Osteoblast (primary cell): ENCODE measurements around the gene PUDP. TPM values are rescaled to one million over a fixed set of nuclear protein-coding genes. Genes with fewer than 3 reads are reported as not detected.

Experiments used
- DNase-seq: peaks from one replicate; pipeline ENCODE4 v3.0.0; 2011; ENCODE audit warnings: low spot score, mixed read lengths; ENCODE audit not compliant: insufficient read length; ENCODE audit errors: missing footprints
- H2AFZ ChIP-seq: 2 replicates; pipeline ENCODE4 v1.6.0; 2011; ENCODE audit warnings: mild to moderate bottlenecking, low read length
- H3K27ac ChIP-seq: 2 replicates; pipeline ENCODE4 v1.5.1; 2011; ENCODE audit warnings: mild to moderate bottlenecking, low read depth, low read length, moderate library complexity
- H3K27me3 ChIP-seq: 2 replicates; pipeline ENCODE4 v1.6.0; 2012; ENCODE audit warnings: mild to moderate bottlenecking, control low read depth, inconsistent platforms, low read length, moderate library complexity; ENCODE audit not compliant: insufficient read depth
- H3K36me3 ChIP-seq: 2 replicates; pipeline ENCODE4 v1.5.1; 2011; ENCODE audit warnings: mild to moderate bottlenecking, low read length, control low read depth, moderate library complexity; ENCODE audit not compliant: insufficient read depth
- H3K4me1 ChIP-seq: 2 replicates; pipeline ENCODE4 v1.5.1; 2011; ENCODE audit warnings: mild to moderate bottlenecking, low read length, control low read depth, moderate library complexity; ENCODE audit not compliant: insufficient read depth
- H3K4me2 ChIP-seq: 2 replicates; pipeline ENCODE4 v1.6.0; 2011; ENCODE audit warnings: mild to moderate bottlenecking, low read length; ENCODE audit not compliant: insufficient read depth
- H3K4me3 ChIP-seq: fragments of 200-600 bp; sonication (generic); 3 replicates; pipeline ENCODE4 v1.5.1; 2012; ENCODE audit warnings: mild to moderate bottlenecking, low read length, inconsistent platforms; ENCODE audit not compliant: insufficient read depth
- H3K79me2 ChIP-seq: 2 replicates; pipeline ENCODE4 v1.6.0; 2012; ENCODE audit warnings: mild to moderate bottlenecking, low read length, control low read depth, inconsistent platforms; ENCODE audit not compliant: insufficient read depth
- H3K9me3 ChIP-seq: 2 replicates; pipeline ENCODE4 v1.5.1; 2011; ENCODE audit warnings: low read depth, low read length, control low read depth
- H4K20me1 ChIP-seq: 2 replicates; pipeline ENCODE4 v1.6.0; 2012; ENCODE audit warnings: mild to moderate bottlenecking, low read length, control low read depth; ENCODE audit not compliant: insufficient read depth
- total RNA-seq: library from RNA; depleted of rRNA; stranded (reverse); fragments of >200 nt; gene quantifications from 2 replicates; pipeline ENCODE4 v1.2.3, GENCODE V29; 2012
- TF ChIP-seq, protein P1 (sequence below): IDR thresholded peaks from 2 replicates; pipeline ENCODE4 v1.5.1; 2011; ENCODE audit warnings: mild to moderate bottlenecking, low read depth, low read length, moderate library complexity; ENCODE audit errors: extremely low read depth

Gene PUDP
- 6.5 and 9.4 TPM in 2 replicates for total RNA-seq

DNA sequence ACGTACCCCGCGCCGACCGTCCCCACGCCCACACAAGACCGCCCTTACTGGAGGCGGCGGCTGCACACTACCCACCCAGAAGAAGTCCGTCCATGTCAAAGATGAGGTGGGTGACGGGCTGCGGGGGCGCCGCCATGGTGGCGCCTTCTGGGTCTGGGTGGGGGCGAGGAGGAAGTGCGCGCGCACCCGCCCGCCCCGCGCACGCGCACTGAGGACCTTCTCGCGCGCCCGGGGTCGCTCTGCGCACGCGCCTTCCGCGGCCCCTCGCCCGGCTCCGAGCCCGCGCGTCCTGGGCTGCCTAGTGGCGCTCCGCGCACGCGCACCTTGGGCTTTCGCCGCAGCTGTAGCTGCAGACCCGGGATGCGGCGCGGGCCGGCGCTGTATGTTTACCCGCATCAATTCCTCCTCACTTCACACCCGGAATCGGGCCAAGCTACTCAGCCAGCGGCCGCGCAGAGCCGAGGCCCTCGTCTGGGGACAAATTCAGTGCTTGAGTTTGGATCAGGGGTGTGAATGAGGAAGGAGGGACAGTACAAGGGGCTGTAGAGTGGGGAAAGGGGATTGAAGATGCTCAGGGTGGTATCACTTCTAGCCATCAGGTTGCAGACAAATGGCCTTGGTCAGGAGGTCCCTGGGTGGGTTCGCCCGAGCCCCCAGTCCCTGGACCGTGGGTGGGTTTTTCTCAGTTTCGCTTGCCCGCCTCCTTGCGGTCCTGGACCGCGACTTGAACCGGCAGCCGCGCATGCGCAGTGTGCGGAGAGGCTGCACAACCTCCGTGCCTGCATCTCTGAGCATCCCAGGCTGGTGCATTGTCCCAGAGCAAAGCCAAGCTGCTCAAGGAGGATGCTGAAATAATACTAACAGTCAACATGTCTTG lies at the start of gene PUDP:
TSS of gene PUDP (minus strand) at position 176 of the 877 bp plus-strand sequence. CDS start at position 136, 40 bp downstream.
- no peaks in the 10 kb centered on the region for H3K36me3 ChIP-seq
- peak; percentile 98 for DNase-seq
- H3K9me3 ChIP-seq, result no peaks in the 10 kb centered on the region
- peak within 1 kb of the TSS; percentile 90 for H3K4me2 ChIP-seq
- H3K27me3 ChIP-seq, result no peaks in the 10 kb centered on the region
- peaks cover 3% of the 10 kb centered on the region for H3K4me1 ChIP-seq
- TF ChIP-seq, protein P1, sequence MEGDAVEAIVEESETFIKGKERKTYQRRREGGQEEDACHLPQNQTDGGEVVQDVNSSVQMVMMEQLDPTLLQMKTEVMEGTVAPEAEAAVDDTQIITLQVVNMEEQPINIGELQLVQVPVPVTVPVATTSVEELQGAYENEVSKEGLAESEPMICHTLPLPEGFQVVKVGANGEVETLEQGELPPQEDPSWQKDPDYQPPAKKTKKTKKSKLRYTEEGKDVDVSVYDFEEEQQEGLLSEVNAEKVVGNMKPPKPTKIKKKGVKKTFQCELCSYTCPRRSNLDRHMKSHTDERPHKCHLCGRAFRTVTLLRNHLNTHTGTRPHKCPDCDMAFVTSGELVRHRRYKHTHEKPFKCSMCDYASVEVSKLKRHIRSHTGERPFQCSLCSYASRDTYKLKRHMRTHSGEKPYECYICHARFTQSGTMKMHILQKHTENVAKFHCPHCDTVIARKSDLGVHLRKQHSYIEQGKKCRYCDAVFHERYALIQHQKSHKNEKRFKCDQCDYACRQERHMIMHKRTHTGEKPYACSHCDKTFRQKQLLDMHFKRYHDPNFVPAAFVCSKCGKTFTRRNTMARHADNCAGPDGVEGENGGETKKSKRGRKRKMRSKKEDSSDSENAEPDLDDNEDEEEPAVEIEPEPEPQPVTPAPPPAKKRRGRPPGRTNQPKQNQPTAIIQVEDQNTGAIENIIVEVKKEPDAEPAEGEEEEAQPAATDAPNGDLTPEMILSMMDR, result peak; percentile 14
- H3K4me3 ChIP-seq, result peak within 1 kb of the TSS; percentile 85
- peaks cover 27% of the 10 kb centered on the region for H3K79me2 ChIP-seq
- peak within 1 kb of the TSS; percentile 46 for H3K27ac ChIP-seq
- peaks cover 6% of the 10 kb centered on the region for H4K20me1 ChIP-seq
- peak within 1 kb of the TSS; percentile 98 for H2AFZ ChIP-seq

DNA sequence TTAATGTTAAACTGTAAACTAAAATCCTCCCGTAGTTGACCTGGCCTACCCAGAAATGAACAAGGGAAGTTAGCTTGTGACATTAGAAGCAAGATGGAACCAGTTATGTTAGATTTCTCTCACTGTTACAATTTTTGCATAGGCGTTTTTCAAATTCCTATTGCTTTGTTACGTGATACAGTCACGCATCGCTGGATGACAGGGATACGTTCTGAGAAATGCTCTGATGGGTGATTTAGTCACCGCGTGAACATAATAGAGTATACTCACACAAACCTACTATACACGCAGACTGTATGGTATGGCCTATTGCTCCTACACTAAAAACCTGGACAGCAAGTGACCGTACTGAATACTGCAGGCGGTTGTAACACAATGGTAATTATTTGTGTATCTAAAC lies 46.7 kb upstream of the PUDP start:
- Histone ChIP-seq H2AFZ (no peak overlapping the region), H4K20me1 (no peaks in the 10 kb centered on the region), H3K79me2 (no peaks in the 10 kb centered on the region), H3K4me2 (no peak overlapping the region), H3K4me1 (no peaks in the 10 kb centered on the region), H3K27ac (no peak overlapping the region), H3K9me3 (no peaks in the 10 kb centered on the region), H3K4me3 (no peak overlapping the region), H3K27me3 (no peaks in the 10 kb centered on the region), H3K36me3 (no peaks in the 10 kb centered on the region)
- TF ChIP-seq, protein P1, result no peak
- no peak for DNase-seq

DNA sequence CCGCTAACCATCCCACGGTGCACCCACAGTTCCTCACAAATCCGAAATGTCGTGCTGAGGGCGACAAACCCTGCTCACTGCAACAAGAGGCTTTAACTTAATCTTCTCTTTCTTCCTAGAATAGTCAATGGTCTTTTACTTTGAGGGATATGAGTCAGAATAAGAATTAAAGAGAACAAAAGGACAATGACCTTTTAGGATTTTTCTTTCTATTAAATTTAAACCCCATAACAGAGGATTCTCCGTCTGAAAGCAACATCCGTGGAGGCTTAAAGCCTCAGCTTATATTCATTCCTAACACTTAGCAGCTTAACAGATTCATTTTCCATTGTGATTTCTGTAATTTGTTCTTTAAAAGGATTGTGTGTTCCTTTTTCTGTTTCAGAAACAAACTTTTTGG lies 44.9 kb upstream of the PUDP start:
- H3K27ac ChIP-seq, result no peak overlapping the region
- no peak overlapping the region for H3K4me2 ChIP-seq
- no peak for DNase-seq
- H3K79me2 ChIP-seq, result no peaks in the 10 kb centered on the region
- H2AFZ ChIP-seq, result no peak overlapping the region
- TF ChIP-seq, protein P1, result no peak
- no peaks in the 10 kb centered on the region for H4K20me1 ChIP-seq
- H3K4me3 ChIP-seq, result no peak overlapping the region
- no peaks in the 10 kb centered on the region for H3K9me3 ChIP-seq
- H3K36me3 ChIP-seq, result no peaks in the 10 kb centered on the region
- no peaks in the 10 kb centered on the region for H3K4me1 ChIP-seq
- no peaks in the 10 kb centered on the region for H3K27me3 ChIP-seq

DNA sequence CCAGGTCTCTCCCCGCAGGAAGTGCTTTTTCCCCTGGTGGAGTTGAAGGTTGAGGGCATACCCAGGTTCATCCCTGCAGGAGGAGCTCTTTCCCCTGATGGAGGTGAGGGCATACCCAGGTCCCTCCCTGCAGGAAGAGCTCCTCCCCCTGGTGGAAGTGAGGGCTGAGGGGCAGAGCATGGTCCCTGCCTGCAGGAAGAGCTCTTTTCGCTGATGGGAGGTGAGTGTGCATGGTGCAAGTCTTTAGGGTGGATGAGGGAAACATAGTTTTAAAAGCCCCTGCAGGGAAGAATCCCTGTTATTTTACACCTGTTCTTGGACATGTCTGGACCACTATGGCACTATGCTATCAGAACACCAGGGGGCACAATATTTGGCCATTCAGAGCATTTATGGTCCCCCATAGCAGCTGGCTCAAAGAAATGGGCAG lies 43.7 kb upstream of the PUDP start:
- DNase-seq, result no peak
- no peaks in the 10 kb centered on the region for H3K27me3 ChIP-seq
- H3K4me3 ChIP-seq, result no peak overlapping the region
- H4K20me1 ChIP-seq, result no peaks in the 10 kb centered on the region
- H3K79me2 ChIP-seq, result no peaks in the 10 kb centered on the region
- no peaks in the 10 kb centered on the region for H3K4me1 ChIP-seq
- H3K4me2 ChIP-seq, result no peak overlapping the region
- H2AFZ ChIP-seq, result no peak overlapping the region
- no peaks in the 10 kb centered on the region for H3K36me3 ChIP-seq
- H3K27ac ChIP-seq, result no peak overlapping the region
- TF ChIP-seq, protein P1, result peak; percentile 37
- no peaks in the 10 kb centered on the region for H3K9me3 ChIP-seq
